Measurements from ENCODE around the gene CASP5. TPM values are rescaled to one million over a fixed set of nuclear protein-coding genes. Genes with fewer than 3 reads are reported as not detected.
A peak's percentile ranks its signal among the peaks of the same experiment; 100 is the strongest.
"Not testable (repeated sequence)": the region's sequence is repeated elsewhere in the genome, so short reads cannot be mapped to it uniquely, and the experiment has no call there.

Gene CASP5
- total RNA-seq, 1 donor from 2014 or later, result not detected

DNA sequence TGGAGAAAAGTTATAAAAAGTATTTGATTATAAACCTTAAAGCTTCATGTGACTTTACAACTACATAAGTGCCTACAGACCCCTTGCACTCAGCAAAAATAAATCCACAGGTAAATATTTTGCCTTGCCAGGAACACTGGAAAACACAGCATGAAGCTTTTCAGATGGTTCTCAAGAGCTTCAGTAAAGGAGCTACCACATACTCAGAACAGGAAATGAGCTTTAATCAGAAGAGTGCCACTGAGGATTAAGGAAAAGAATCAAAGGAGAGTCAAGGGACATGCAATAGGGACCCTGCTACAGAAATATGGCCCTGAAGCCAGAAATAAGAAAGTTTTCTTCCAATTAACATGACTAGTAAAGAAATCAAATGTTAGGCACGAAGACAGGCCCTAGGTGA, 10.8 kb upstream of the CASP5 start:
- DNase-seq (ENCODE audit: low read depth in 2 of 2), result no peak

DNA sequence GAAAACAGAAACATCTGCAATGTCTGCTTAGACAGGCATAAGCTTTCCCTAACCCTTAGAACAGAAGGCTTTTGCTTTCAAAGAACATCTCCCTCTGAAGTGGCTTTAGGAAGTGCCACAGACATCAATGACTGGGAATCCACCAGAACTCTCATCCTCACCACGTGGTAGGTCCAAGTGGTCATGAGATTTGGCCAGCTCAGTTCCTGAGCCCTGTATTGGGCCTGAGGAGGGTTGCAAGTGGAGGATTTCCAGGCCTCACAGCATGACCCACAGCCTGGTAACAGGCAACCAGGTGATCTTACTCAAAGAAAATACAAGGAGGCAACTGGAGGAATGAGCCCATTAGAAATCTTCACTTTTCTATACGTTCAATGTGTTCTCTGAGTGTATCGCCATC, 10.4 kb upstream of the CASP5 start:
- no peak for DNase-seq (ENCODE audit: low read depth in 2 of 2)

DNA sequence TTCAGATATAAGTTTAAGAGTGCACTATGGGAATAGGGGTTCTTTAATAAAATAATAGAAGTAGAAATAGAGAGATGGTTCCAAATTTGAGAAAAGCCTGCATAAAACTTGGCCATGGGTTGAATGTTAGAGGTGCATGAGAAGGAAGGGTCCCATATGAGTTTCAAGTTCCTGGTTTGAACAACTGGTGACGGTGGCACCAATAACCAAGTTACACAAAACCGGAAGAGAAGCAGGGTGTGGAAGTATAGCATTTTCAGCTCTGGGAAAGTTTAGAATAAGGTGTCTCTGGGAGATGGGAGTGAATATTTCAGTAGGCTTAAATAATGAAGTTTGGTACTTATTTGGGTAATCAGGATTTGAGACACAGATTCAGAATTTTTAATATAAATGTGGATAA, 9.5 kb upstream of the CASP5 start:
- DNase-seq (ENCODE audit: low read depth in 2 of 2), result no peak

DNA sequence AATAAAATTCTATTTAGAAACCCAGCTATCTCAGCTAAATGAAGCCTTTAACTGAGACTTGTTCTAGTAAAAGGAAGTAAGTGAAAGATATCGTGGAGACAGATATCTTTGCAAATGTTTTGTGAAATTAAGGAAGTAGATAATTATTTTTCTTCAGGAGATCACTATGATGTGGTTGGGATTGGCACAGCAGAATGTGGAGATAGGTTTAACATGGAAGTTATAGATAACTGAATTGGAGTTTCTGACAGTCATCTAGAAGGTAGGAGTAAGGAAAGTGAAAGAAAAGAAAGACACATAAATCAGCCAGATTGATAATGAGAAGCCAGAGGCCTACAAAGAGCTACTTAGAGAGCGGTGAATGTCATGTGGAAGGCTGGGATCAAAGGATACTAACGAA, 4.7 kb upstream of the CASP5 start:
- DNase-seq (ENCODE audit: low read depth in 2 of 2), result no peak

DNA sequence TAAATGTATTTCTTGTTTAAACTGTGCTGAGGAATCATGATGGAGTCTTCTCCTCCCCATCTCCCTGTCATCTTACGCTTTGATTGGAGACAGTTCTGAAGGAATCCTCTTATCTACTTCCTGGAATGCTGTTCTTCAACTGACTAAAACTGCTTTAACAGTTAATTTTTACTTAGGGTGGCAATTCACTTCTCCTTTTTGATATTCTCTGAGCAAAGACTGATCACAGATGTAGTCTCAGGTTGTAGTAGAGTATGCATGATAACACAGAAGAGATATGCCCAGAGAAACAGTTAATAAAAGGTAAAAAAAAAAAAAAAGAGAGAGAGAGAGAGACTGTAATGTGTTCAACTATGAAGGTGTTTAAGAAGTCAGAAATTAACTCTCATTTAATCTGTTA, 1.4 kb upstream of the CASP5 start:
- no peak for DNase-seq (ENCODE audit: low read depth in 2 of 2)

DNA sequence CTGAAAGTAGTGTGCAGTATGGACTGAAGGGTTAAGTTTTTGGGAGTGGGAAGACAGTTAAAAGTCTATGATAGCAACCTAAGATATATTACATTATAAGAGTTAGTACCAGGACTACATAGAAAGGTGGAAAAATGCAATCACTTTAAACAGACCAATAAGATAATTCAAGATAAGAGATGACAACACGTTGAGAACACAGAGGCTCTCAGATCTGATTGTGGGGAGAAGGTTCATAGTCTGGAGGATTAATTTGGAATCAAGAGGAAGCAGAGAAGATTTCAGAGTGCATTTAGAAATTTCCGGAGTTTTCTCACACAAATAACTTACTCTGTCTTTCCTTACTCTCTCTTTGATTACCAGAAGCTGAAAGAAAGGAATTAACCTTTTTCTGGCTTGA, 441 bp downstream of the CASP5 start:
- DNase-seq (ENCODE audit: low read depth in 2 of 2), result no peak

DNA sequence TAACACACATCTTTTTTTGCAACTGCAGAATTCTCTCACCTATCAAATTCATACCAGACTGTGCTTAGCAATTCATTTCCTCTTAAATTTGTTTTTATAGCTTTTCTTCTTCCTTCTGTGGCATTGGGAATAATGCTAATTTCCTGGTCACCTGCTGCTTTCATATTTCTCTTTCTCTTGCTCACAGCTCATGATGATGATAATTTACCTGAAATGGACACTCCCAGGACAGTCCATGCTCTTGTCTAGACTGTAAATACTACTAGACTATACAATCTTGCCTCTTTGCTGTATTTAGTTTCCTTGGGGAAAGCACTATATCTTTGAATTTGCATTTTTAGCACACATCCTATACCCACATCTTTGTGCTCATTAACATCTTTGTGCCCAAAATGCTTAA, 15.5 kb downstream of the CASP5 start:
- DNase-seq (ENCODE audit: low read depth in 2 of 2), result no peak

DNA sequence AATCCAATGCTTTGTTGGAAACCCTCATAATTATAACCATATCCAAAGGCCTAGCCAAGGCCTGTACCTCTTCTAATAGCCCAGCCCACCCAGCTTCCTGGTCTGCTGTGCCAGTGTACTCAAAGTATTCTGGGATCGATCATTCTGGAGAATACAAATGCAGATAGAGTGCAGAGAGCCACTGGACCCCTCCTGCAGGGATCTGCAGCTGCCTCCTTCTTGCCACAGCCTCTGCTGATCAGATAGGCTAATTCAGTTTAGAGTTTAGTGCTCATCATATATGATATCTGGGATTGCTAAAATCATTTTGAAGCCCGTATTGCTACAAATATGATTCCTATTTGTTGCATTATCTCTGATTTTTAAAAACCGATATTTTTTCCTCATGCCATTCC, 17.5 kb downstream of the CASP5 start:
- no peak for DNase-seq (ENCODE audit: low read depth in 2 of 2)

DNA sequence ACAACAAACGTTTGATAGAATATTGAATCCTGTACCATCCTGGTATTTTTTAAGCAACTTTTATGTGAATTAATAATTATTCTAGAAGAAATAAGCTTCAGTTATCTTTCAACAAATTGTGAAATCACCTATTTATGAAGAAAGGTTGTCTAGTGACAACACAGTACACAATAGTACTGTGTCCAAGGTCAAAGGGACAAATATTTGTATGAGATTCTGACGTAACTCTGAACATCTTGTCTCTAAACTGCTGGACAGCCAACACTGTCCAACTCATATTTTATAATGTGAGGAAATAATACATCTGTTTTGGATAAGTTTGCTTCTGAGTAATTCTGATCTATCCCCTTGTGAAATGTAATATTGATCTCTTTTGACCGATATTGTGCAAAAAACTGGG, 18.9 kb downstream of the CASP5 start:
- peak; percentile 14 to 42 for DNase-seq (ENCODE audit: low read depth in 2 of 2)

DNA sequence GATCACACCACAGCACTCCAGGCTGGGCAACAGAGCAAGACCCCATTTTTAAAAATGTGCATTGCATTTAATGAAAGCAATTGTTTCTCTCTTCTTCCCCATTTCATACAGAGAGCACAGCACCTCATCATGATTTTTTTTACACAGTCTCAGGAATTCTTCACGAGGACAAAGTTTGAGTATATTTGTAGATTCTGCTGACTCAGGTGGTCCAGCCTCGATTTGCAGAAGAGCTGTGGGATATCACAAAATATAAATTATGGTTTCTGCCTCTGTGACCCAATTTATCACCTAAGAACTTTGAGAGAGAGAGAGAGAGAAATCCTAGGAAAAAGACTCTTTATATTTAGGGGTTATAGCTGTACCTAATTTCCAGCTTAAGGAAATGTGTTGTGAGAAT, 19.8 kb downstream of the CASP5 start:
- no peak for DNase-seq (ENCODE audit: low read depth in 2 of 2)

DNA sequence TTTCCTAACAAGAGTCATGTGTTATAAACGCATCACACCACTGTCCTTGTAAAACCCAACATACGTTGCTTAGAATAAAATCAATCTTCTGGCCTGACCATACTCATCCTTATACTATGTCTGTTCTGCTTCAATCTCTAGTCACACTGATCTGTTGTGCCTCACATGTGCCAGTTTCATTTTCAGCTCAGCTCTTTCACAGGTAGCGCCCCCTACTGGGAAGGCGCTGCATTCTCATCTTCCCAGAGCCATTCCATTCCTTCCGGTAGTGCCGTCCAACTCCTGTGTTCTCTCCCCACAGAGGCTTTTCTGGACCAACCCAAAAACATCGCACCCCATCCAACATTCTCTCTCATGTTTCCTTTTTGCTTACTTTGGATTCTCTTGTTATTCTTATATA, 22.2 kb downstream of the CASP5 start:
- peak; percentile 1 to 11 for DNase-seq (ENCODE audit: low read depth in 2 of 2)

DNA sequence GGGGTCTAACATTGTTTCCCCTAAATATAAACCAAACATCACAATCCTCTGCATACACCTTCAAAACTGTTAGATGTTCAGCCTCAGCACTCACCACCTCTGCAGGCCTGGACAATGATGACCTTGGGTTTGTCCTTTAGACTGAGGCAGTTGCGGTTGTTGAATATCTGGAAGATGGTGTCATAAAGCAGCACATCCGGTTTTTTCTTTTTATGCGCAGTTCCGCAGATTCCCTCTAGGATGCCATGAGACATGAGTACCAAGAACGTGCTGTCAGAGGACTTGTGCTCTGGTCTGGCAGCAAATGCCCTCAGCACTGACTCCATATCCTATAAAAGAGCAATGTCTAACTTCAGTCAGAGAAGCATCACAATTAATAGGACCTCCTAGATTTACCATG, 22.8 kb downstream of the CASP5 start:
- peak in 1 of 2 donors; percentile 11 for DNase-seq (ENCODE audit: low read depth in 2 of 2)

DNA sequence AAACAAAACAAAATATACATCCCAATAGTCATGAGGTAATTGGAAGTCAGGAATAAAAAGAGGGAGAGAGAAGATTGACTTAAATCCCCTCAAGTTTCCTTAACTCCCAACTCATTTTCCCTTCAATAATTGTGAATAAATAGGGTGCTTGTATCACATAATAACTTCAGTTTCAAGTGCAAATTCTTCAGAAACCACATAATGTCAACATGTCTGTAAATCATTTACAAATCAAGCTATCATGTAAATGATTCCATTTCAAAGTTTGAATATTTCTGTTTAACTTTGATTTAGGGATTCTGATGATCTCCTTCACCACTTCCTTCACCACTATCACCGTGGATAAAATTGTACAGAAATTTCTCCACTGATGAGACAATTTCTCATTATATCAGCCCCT, 23.2 kb downstream of the CASP5 start:
- no peak for DNase-seq (ENCODE audit: low read depth in 2 of 2)

DNA sequence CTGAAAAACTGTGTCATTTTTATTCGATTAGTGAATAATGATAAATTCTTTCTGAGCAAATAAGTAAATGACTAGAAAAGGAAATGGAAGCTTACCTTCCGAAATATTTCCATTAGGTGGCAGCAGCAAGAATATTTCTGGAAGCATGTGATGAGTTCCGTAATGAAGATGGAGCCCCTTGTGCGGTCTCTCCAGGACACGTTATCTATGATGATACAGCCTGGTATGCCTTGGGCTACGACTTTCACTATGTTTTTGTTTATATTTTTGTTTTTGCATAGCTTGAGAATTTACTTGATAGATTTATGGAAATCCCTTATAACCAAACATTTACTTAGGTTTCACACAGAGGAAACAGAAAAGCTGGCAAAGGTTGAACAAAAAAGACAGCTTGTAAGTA, 25.7 kb downstream of the CASP5 start:
- no peak for DNase-seq (ENCODE audit: low read depth in 2 of 2)

DNA sequence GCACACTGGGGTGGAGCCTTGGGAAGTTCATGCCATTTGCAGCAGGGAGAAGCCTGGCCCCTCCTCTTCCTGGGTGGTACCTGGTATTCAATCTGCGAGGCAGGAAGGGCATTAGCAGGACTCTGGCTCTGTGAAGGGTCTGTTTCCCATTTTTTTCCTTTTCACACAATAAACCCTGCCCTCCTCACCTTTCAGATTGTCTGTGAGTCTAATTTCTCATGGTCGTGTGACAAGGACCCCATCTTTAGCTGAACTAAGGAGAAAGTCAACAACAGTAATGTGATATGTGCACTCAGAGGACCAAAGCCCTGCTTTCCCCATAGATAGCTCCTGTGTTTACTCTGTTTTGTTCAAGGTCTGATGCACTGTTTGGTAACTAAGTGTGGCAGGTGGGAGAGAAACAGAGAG, 28.0 kb downstream of the CASP5 start:
- no peak for DNase-seq (ENCODE audit: low read depth in 2 of 2)

DNA sequence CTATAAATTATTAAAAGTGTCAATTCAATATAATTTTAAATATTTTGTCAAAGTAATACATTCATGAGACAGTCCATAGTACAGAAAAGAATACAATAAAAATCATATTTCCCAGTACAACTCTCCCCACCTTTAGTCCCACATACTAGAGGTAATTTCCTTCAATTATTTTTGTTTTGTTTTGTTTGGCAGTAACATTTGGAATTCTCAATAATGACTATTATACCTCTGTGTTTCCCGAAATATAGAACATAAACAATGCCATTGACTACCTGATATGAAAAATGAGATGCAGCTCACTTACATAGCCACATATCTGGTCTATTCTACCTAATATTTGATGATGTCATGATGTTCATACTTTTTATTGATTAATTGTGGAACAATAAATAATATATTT, 30.2 kb downstream of the CASP5 start:
- peak in 1 of 2 donors; percentile 80 for DNase-seq (ENCODE audit: low read depth in 2 of 2)

DNA sequence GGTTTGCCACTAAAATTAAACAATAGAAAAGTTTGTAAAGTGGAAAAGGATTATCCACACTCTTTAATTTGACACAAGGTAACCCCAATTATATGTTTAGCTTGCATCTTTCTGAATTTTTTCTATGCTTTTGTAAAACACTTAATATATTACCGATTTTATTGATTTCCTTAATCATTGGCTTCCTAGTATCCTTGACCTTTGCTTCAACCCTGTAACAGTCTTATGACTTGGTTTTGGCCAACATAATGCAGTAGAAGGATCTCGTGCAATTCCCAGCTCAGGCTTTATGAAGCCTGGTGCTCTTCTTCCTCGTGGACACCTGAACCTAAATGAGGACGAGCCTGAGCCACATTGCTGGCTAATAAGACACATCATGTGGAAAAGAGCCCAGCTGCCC, 31.0 kb downstream of the CASP5 start:
- DNase-seq (ENCODE audit: low read depth in 2 of 2), result no peak

DNA sequence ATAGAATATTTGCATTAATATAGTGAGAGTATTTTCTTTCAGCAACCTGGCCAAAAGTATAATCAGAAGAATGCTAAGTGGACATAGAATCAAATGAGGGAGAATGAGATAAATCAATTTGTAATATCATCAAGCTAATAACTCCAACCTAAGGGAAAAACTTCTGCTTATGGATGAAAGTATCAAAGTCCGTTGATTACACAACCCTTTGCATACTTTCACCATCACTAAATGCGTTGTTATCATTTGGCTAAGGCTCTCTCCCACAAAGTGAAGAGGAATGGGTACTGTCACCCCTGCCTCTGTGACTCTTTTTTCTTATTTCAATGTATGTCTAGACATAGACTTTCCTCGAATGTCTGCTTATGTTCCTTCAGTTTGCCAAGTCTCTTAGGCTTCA, 38.2 kb downstream of the CASP5 start:
- DNase-seq (ENCODE audit: low read depth in 2 of 2), result no peak

DNA sequence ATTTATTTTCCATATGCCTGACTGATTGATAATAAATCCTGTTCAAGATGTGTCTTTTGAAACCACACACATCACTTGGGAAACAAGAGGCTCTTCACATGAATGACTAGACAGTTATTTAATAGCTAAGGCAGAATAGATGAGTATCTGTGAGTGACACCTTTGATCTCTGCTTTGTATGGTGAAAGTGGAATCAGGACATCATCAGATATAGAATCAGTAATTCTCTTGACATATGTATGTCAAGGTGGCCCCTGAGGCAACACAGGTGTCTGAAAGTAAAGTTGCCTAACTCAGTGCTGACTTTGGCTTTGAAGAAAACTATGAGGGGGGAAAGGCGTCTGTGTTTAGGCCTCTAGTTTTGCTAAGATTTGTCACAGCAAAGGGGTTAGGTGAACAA, 43.1 kb downstream of the CASP5 start:
- DNase-seq (ENCODE audit: low read depth in 2 of 2), result no peak

DNA sequence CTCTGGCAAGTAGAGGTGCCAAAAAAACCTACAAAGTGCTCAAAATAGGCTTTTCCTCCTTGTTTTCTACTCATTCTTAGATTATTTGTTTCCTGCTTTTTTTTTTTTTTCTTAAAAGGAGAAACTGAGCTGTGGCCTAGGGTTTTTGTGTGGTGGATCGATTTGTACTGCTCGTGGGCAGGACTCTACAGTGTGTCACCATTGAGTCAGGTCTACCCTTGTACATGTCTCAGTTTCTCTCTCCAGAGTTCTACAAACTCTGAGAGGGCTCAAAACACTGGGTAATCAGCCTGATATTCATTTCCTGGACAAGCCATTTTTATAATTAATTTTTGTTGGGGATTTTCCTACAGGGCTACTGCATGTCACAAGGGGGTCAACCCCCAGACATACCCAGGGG, 49.4 kb downstream of the CASP5 start:
- DNase-seq (ENCODE audit: low read depth in 2 of 2), result no peak

DNA sequence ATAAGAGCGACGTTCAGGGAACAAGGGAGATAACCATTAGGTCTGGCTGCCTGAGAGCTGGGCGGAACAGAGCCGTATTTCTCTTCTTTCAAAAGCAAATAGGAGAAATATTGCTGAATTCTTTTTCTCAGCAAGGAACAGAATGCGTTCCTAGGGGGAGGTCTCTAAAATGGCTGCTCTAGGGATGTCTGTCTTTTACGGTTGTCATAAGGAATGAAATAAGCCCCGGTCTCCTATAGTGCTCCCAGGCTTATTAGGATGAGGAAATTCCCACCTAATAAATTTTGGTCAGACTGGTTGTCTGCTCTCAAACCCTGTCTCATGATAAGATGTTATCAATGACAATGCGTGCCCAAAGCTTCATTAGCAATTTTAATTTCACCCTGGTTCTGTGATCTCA, 50.0 kb downstream of the CASP5 start:
- DNase-seq (ENCODE audit: low read depth in 2 of 2), result not testable (repeated sequence)

DNA sequence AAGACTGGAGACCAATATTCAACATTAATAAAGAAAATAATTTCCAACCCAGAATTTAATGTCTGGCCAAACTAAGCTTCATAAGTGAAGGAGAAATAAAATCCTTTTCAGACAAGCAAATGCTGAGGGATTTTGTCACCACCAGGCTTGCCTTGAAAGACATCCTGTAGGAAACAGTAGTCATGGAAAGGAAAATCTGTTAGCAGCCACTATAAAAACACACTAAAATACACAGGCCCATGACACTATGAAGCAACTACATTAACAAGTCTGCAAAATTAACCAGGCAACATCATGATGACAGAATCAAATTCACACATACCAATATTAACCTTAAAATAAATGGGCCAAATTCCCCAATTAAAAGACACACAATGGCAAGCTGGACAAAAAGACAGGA, 52.2 kb downstream of the CASP5 start:
- DNase-seq (ENCODE audit: low read depth in 2 of 2), result peak in 1 of 2 donors; percentile 42

DNA sequence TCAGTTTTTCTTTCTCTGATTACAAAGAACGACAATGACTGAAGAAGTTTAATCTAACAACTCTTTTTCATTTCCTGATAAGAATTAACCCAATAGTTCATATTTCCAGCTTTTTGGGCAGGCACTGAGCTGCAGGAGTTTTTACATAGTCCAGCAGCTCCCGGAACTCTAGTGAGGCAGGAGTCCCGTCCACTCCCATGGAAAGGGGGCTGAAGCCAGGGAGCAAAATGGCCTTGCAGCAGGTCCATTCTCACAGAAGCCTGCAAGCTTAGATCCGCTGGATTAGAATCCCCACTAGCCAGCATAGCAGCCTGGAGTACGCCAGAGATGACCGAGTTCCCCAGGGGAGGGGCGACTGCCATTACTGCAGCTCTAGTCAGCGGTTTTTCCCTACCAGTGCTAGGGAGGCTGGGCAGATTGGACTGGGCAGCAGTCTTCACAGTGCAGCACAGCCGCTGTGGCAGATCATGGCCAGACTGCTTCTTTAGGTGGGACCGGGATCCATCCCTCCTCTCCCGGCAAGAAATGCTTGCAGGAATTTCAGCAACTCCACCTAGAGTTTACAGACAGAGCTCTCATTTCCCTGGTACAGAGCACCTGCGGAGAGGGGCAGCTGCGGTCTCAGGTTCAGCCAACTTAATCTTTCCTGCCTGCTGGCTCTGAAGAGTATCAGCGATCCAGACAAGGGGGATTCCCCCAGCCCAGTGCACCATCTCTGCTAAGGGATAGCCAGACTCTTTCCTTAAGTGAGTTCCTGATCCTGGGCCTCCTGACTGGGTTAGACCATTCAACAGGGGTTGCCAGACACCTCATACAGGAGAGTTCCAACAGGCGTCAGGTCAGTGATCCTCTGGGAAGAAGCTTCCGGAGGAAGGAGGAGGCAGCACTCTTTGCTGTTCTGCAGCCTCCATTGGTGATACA, 53.9 kb downstream of the CASP5 start:
- peak; percentile 67 to 81 for DNase-seq (ENCODE audit: low read depth in 2 of 2)
